Measurements from ENCODE around the gene UNC45A.

The UNC45A gene

DNA sequence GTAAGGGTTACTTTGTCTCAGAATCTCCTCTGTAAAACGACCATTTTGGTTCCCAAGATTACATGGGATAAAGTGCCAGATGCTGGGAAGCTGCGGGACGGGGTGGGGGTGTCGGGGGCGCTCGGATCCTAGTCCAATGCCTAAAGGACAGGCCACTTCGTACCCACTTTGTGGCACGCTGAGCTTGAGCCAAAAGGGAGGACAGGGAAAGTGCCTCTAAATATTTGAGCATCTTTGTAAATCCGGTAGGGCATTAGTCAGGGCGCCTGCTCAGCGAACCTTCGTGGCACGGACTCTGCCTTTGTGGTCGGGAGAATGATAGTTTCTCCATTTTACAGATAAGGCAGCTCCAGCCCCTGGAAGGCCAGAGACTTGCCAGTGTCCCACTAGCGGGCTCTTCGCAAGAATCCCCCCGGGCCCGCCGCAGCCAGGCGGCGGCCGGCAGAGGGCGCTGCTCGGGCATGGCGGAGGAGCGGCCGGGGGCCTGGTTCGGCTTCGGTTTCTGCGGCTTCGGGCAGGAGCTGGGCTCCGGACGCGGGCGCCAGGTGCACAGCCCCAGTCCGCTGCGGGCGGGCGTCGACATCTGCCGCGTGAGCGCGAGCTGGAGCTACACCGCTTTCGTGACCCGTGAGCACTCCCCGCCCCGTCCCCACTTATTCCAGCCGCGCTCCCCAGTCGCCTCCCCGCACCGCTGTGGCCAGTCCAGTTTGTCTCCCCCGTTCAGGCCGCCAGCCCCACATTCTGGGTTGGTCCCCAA is 21.4 kb downstream of the UNC45A start:
- no peaks in the 10 kb centered on the region for H3K27me3 ChIP-seq (ENCODE audit: insufficient read depth, low read depth, severe bottlenecking)
- H3K9me3 ChIP-seq (ENCODE audit: severe bottlenecking) = no peaks in the 10 kb centered on the region
- H3K27ac ChIP-seq = peak overlapping the region; percentile 97
- H3K36me3 ChIP-seq = peaks cover 45% of the 10 kb centered on the region
- TF ChIP-seq, protein P1, sequence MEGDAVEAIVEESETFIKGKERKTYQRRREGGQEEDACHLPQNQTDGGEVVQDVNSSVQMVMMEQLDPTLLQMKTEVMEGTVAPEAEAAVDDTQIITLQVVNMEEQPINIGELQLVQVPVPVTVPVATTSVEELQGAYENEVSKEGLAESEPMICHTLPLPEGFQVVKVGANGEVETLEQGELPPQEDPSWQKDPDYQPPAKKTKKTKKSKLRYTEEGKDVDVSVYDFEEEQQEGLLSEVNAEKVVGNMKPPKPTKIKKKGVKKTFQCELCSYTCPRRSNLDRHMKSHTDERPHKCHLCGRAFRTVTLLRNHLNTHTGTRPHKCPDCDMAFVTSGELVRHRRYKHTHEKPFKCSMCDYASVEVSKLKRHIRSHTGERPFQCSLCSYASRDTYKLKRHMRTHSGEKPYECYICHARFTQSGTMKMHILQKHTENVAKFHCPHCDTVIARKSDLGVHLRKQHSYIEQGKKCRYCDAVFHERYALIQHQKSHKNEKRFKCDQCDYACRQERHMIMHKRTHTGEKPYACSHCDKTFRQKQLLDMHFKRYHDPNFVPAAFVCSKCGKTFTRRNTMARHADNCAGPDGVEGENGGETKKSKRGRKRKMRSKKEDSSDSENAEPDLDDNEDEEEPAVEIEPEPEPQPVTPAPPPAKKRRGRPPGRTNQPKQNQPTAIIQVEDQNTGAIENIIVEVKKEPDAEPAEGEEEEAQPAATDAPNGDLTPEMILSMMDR (IDR thresholded peaks at IDR 0.05; ENCODE audit: low read depth, low read length) = peak; percentile 92
- DNase-seq = peak; percentile 77
- peak overlapping the region; percentile 90; the same call in 1 of the 2 replicates for H3K4me3 ChIP-seq (ENCODE audit: low read depth, low read length)

DNA sequence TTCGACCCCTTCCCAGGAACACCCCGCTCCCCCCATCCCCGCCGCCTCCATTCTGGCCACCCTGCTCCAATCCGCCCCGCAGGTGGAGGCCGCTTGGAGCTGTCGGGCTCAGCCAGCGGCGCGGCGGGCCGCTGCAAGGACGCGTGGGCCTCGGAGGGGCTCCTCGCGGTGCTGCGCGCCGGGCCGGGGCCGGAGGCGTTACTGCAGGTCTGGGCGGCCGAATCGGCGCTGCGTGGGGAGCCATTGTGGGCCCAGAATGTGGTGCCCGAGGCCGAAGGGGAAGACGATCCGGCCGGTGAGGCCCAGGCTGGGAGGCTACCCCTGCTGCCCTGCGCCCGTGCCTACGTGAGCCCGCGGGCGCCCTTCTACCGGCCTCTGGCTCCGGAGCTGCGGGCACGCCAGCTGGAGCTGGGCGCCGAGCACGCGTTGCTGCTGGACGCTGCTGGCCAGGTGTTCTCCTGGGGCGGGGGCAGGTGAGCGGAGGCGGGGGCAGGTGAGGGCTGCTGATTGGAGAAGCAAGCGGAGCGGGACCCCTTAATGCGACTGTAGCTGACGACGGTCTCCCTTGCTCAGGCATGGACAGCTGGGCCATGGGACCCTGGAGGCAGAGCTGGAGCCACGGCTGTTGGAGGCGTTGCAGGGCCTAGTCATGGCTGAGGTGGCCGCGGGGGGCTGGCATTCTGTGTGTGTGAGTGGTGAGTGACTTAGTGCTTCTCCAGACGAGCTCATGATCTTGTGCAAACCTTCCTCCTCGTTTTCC is 22.1 kb downstream of the UNC45A start:
- peaks cover 53% of the 10 kb centered on the region for H3K36me3 ChIP-seq
- no peak overlapping the region for H3K4me3 ChIP-seq (ENCODE audit: low read depth, low read length)
- H3K27ac ChIP-seq = no peak overlapping the region
- no peak for DNase-seq
- no peaks in the 10 kb centered on the region for H3K27me3 ChIP-seq (ENCODE audit: insufficient read depth, low read depth, severe bottlenecking)
- TF ChIP-seq, protein P1 (IDR thresholded peaks at IDR 0.05; ENCODE audit: low read depth, low read length) = no peak
- no peaks in the 10 kb centered on the region for H3K9me3 ChIP-seq (ENCODE audit: severe bottlenecking)

DNA sequence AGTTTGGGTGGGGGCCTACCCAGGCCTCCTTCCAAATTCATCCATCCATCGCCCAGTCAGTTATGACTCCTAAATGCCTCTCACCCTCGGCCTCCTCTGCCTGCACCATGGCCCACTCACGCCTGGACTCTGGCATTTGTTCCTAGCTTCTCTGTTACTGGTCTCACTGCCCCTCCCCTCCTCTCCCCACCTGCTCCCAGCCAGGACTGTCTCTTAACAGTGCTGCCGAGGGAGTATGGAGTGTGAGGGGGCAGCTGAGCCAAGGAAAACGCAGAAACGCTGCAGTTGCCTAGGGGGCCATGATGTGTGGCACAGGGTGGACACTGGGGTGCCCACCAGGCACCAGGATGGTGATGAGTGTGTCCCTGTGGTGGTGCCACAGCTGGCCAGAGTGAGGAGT is 22.7 kb downstream of the UNC45A start:
- Histone ChIP-seq H3K36me3 (peaks cover 55% of the 10 kb centered on the region), H3K4me3 (ENCODE audit: low read depth, low read length) (no peak overlapping the region), H3K27me3 (ENCODE audit: insufficient read depth, low read depth, severe bottlenecking) (no peaks in the 10 kb centered on the region), H3K9me3 (ENCODE audit: severe bottlenecking) (no peaks in the 10 kb centered on the region), H3K27ac (no peak overlapping the region)
- DNase-seq = no peak
- TF ChIP-seq, protein P1 (IDR thresholded peaks at IDR 0.05; ENCODE audit: low read depth, low read length) = no peak

DNA sequence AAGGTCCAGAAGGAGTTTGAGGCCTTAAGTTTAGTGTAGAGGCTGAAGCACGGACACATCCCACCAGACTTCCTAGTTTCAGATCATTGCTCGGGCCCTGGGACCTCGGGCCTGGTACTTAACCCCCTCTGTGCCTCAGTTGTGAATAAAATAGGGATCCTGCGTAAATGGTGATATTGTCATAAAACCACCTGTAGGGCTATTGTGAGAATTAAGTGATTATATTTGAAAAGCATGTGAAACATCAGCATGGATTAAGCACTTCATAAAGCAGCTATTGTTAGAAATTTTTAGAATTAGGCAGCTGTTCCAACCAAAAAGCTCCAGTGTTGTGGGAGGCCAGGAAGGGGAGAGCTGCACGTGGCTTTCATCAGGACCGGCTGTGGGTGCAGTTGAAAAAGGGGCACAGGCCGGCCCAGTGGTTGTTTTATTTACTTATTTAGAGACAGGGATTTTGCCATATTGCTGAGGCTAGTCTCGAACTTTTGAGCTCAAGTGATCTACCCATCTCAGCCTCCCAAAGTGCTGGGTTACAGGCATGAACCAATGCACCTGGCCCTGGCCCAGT is 24.0 kb downstream of the UNC45A start:
- H3K27ac ChIP-seq = no peak overlapping the region
- DNase-seq = no peak
- no peaks in the 10 kb centered on the region for H3K27me3 ChIP-seq (ENCODE audit: insufficient read depth, low read depth, severe bottlenecking)
- H3K36me3 ChIP-seq = peaks cover 56% of the 10 kb centered on the region
- H3K9me3 ChIP-seq (ENCODE audit: severe bottlenecking) = no peaks in the 10 kb centered on the region
- no peak overlapping the region for H3K4me3 ChIP-seq (ENCODE audit: low read depth, low read length)
- TF ChIP-seq, protein P1 (IDR thresholded peaks at IDR 0.05; ENCODE audit: low read depth, low read length) = no peak

DNA sequence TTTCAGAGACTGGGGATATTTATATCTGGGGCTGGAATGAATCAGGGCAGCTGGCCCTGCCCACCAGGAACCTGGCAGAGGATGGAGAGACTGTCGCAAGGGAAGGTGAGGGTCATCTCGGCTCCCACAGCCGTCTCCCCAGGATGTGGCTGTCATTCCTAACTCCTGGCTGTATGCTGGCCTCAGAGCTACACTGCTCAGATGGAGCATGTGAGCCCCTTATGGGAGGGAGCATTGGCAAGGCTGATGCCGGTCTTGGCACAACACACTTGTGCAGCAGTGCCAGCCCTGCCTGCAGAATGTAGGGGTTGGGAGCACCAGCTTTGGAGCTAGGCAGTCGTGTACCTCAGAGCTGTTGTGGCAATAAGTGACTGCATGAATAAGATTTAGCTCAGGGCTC is 24.8 kb downstream of the UNC45A start:
- Histone ChIP-seq H3K27me3 (ENCODE audit: insufficient read depth, low read depth, severe bottlenecking) (no peaks in the 10 kb centered on the region), H3K27ac (no peak overlapping the region), H3K4me3 (ENCODE audit: low read depth, low read length) (no peak overlapping the region), H3K36me3 (peaks cover 60% of the 10 kb centered on the region), H3K9me3 (ENCODE audit: severe bottlenecking) (no peaks in the 10 kb centered on the region)
- TF ChIP-seq, protein P1 (IDR thresholded peaks at IDR 0.05; ENCODE audit: low read depth, low read length) = no peak
- no peak for DNase-seq
